ENCODE results near the gene RGS1. TPM values are rescaled to one million over a fixed set of nuclear protein-coding genes. Genes with fewer than 3 reads are reported as not detected.

Gene RGS1
- total and polyA plus RNA-seq, 2 of the 4 experiments (the other 2 are of a cell fraction) = not detected

GRCh38 chr1:192565946-192566345, 9.6 kb upstream of the RGS1 start:
- H3K56ac ChIP-seq (ENCODE audit: extremely low read depth, insufficient read depth, low read length) = no peak overlapping the region
- H3K18ac ChIP-seq (ENCODE audit: low read depth, low read length) = no peak overlapping the region
- H3K14ac ChIP-seq (replicated peaks; ENCODE audit: low read depth, low read length) = no peak overlapping the region
- H2BK20ac ChIP-seq (ENCODE audit: low read depth, low read length) = no peak overlapping the region
- DNase-seq (peak; percentile 25), ATAC-seq (ENCODE audit: low read depth) (no peak)
- no peak overlapping the region for H4K91ac ChIP-seq (ENCODE audit: insufficient read depth, low read depth, low read length)
- POLR2A ChIA-PET (ENCODE audit: unreplicated experiment) = no interaction called here
- H3K9ac ChIP-seq (ENCODE audit: low read depth, low read length) = no peak overlapping the region
- no peaks in the 10 kb centered on the region for H3K27me3 ChIP-seq (ENCODE audit: control insufficient read depth, insufficient read depth, low read length)
- H4K8ac ChIP-seq (ENCODE audit: low read depth in 2 of 2, low read length in 2 of 2) = no peak overlapping the region
- H2BK120ac ChIP-seq (ENCODE audit: low read depth, low read length) = no peak overlapping the region
- H2AK5ac ChIP-seq (ENCODE audit: low read depth, low read length) = no peak overlapping the region
- TF ChIP-seq CHD1 (IDR thresholded peaks at IDR 0.05; ENCODE audit: low read depth, low read length) (no peak), CEBPB (IDR thresholded peaks at IDR 0.05; ENCODE audit: low read depth, low read length) (peak; percentile 87)
- H3K9me1 ChIP-seq (ENCODE audit: insufficient read depth, low read length) = no peaks in the 10 kb centered on the region
- no peaks in the 10 kb centered on the region for H4K20me1 ChIP-seq (ENCODE audit: insufficient read depth, low read length)
- no TSS peak for BruUV-seq (replicated peaks)
- CTCF ChIA-PET = no interaction called here
- H3K79me1 ChIP-seq (ENCODE audit: low read depth in 1 of 2, low read length in 2 of 2) = no peaks in the 10 kb centered on the region
- peaks cover 2% of the 10 kb centered on the region; the same call in 1 of the 2 replicates for H3K4me1 ChIP-seq (ENCODE audit: control insufficient read depth, insufficient read depth, low read length)
- no CpG with 5 or more reads among the region's 1 CpG for WGBS, 2 experiments (ENCODE audit: extremely low coverage in 2 of 2, insufficient read length in 1 of 2)
- H3K4me3 ChIP-seq (ENCODE audit: insufficient read depth, low read depth, low read length) = no peak overlapping the region
- no peak overlapping the region for H3K23ac ChIP-seq (ENCODE audit: low read depth, low read length)
- H3K4me2 ChIP-seq (ENCODE audit: low read depth, low read length) = no peak overlapping the region
- no peak overlapping the region for H2AFZ ChIP-seq (replicated peaks; ENCODE audit: low read length, poor library complexity)
- no peaks in the 10 kb centered on the region for H3K36me3 ChIP-seq (ENCODE audit: control insufficient read depth, insufficient read depth, low read length)
- H2BK5ac ChIP-seq (ENCODE audit: low read depth, low read length, poor library complexity, severe bottlenecking) = no peak overlapping the region
- H3K9me3 ChIP-seq (ENCODE audit: control insufficient read depth, insufficient read depth, low read length) = peaks cover 8% of the 10 kb centered on the region
- in situ Hi-C loops (cut with MboI; ENCODE audit: low sequenced_read_pairs) (no loop called here), dilution Hi-C loops (cut with HindIII; ENCODE audit: low sequenced_read_pairs, unreplicated experiment) (no loop called here), intact Hi-C loops (cut with micrococcal nuclease) (no loop called here)
- H2AK9ac ChIP-seq (replicated peaks; ENCODE audit: low read depth, low read length, poor library complexity) = no peak overlapping the region
- no peak overlapping the region for H2BK15ac ChIP-seq (ENCODE audit: low read depth, low read length)
- H4K5ac ChIP-seq (ENCODE audit: low read depth, low read length) = no peak overlapping the region
- no peak overlapping the region for H3K27ac ChIP-seq (ENCODE audit: insufficient read depth, low read length)
- H3K4ac ChIP-seq (ENCODE audit: low read depth, low read length) = no peak overlapping the region
